Measurements from ENCODE around the gene PAGE4. TPM values are rescaled to one million over a fixed set of nuclear protein-coding genes. Genes with fewer than 3 reads are reported as not detected.

The PAGE4 gene
- total and polyA plus RNA-seq, 5 donors from 2014 or later: not detected

Other genes with a start within 250 kb of the PAGE4 start
- not detected for gene GAGE12H, start 249.4 kb upstream of the PAGE4 start, total RNA-seq
- gene GAGE12H, start 249.4 kb upstream of the PAGE4 start, polyA plus RNA-seq: not detected
- not detected for gene GAGE2A, start 239.8 kb upstream of the PAGE4 start, total RNA-seq
- gene GAGE2A, start 239.8 kb upstream of the PAGE4 start, polyA plus RNA-seq: not detected
- not detected for gene GAGE1, start 230.3 kb upstream of the PAGE4 start, total RNA-seq
- not detected for gene GAGE1, start 230.3 kb upstream of the PAGE4 start, polyA plus RNA-seq
- not detected for gene PAGE1, start 133.3 kb upstream of the PAGE4 start, total RNA-seq
- gene PAGE1, start 133.3 kb upstream of the PAGE4 start, polyA plus RNA-seq: not detected
- 2.2 TPM for gene USP27X, start 50.2 kb downstream of the PAGE4 start, total RNA-seq
- under 1 TPM; 0.21 to 0.79 (median 0.40) TPM for gene USP27X, start 50.2 kb downstream of the PAGE4 start, polyA plus RNA-seq
- 1.3 TPM for gene CLCN5, start 93.3 kb downstream of the PAGE4 start, total RNA-seq
- gene CLCN5, start 93.3 kb downstream of the PAGE4 start, polyA plus RNA-seq: under 1 TPM; 0.05 to 0.99 (median 0.43) TPM